Lower lobe of right lung (tissue), 2 donors: ENCODE measurements around the gene PLA2G4A. TPM values are rescaled to one million over a fixed set of nuclear protein-coding genes. Genes with fewer than 3 reads are reported as not detected.

Experiments
- ATAC-seq, 2 donors: fragments of 200-7000 bp; cut with Tn5 transposase; one replicate each; pipeline ENCODE4 v1.9.1; 2020 to 2022; ENCODE audit warnings: mild to moderate bottlenecking in 2 of 2, moderate library complexity in 2 of 2
- DNase-seq: peaks from one replicate; pipeline ENCODE4 v3.0.0-alpha.2; 2020
- H3K27ac ChIP-seq: fragments of 200-600 bp; one replicate; pipeline ENCODE4 v1.8.0; 2022
- H3K27me3 ChIP-seq: fragments of 200-600 bp; one replicate; pipeline ENCODE4 v1.8.0; 2022; ENCODE audit warnings: low read depth
- H3K36me3 ChIP-seq: fragments of 200-600 bp; one replicate; pipeline ENCODE4 v1.8.0; 2022; ENCODE audit warnings: mild to moderate bottlenecking
- H3K4me1 ChIP-seq: fragments of 200-600 bp; one replicate; pipeline ENCODE4 v1.8.0; 2022
- H3K4me3 ChIP-seq: fragments of 200-600 bp; one replicate; pipeline ENCODE4 v1.8.0; 2022; ENCODE audit warnings: mild to moderate bottlenecking
- H3K9me3 ChIP-seq: fragments of 200-600 bp; one replicate; pipeline ENCODE4 v1.8.0; 2022
- CTCF ChIP-seq: fragments of 200-600 bp; IDR thresholded peaks from one replicate; pipeline ENCODE4 v1.8.0; 2022; ENCODE audit warnings: antibody characterized with exemption, mild to moderate bottlenecking
- intact Hi-C: fragments of 100-400 bp; cut with DNase I; formaldehyde crosslinking; loops from one replicate; pipeline ENCODE4 v1.11.0; 2022
- total RNA-seq: library from RNA; stranded (reverse); fragmentation: NEBNext Ultra II Directional; extraction: Animal tissue kit (Norgen Biotek cat#: 25700); gene quantifications from one replicate; pipeline ENCODE4 v1.2.1, GENCODE V29; 2021
- donor health status: DM: no; HTN: yes; CAD: no; lungs with severe emphysema.

Gene PLA2G4A
- total RNA-seq, 1 donor from 2014 or later = 10.1 TPM

- intact Hi-C loops = no loop called here
- no peak for TF ChIP-seq CTCF
- H3K9me3 ChIP-seq = no peaks in the 10 kb centered on the region
- no peaks in the 10 kb centered on the region for H3K4me1 ChIP-seq
- no peaks in the 10 kb centered on the region for H3K36me3 ChIP-seq
- H3K27ac ChIP-seq = no peak overlapping the region
- H3K4me3 ChIP-seq = no peak overlapping the region
- no peak for DNase-seq
- ATAC-seq = no peak
- no peaks in the 10 kb centered on the region for H3K27me3 ChIP-seq
Measured at GRCh38 chr1:187032982-187033692, 204.4 kb downstream of the PLA2G4A start.

- no peak for DNase-seq
Measured at GRCh38 chr1:187033693-187034390, 205.1 kb downstream of the PLA2G4A start.

GRCh38 chr1:187034501-187034900 lies 205.8 kb downstream of the PLA2G4A start:
- H3K36me3 ChIP-seq = no peaks in the 10 kb centered on the region
- no peaks in the 10 kb centered on the region for H3K9me3 ChIP-seq
- H3K4me3 ChIP-seq = no peak overlapping the region
- H3K4me1 ChIP-seq = no peaks in the 10 kb centered on the region
- H3K27me3 ChIP-seq = no peaks in the 10 kb centered on the region
- TF ChIP-seq CTCF = no peak
- intact Hi-C loops = no loop called here
- no peak for DNase-seq
- ATAC-seq = no peak
- no peak overlapping the region for H3K27ac ChIP-seq

More at GRCh38 chr1:187033693-187034390, 205.1 kb downstream of the PLA2G4A start:
- H3K27me3 ChIP-seq = no peaks in the 10 kb centered on the region
- no peaks in the 10 kb centered on the region for H3K4me1 ChIP-seq
- no peak for ATAC-seq
- intact Hi-C loops = no loop called here
- H3K27ac ChIP-seq = no peak overlapping the region
- no peaks in the 10 kb centered on the region for H3K9me3 ChIP-seq
- H3K4me3 ChIP-seq = no peak overlapping the region
- no peak for TF ChIP-seq CTCF
- H3K36me3 ChIP-seq = no peaks in the 10 kb centered on the region

GRCh38 chr1:187037973-187038553 lies 209.3 kb downstream of the PLA2G4A start:
- H3K36me3 ChIP-seq = no peaks in the 10 kb centered on the region
- intact Hi-C loops = no loop called here
- no peak overlapping the region for H3K27ac ChIP-seq
- no peaks in the 10 kb centered on the region for H3K9me3 ChIP-seq
- ATAC-seq = no peak
- no peak for DNase-seq
- no peaks in the 10 kb centered on the region for H3K27me3 ChIP-seq
- no peak for TF ChIP-seq CTCF
- H3K4me1 ChIP-seq = no peaks in the 10 kb centered on the region
- no peak overlapping the region for H3K4me3 ChIP-seq

Other genes starting within 250 kb of the PLA2G4A start
- 15.5 TPM for gene PTGS2, start 148.5 kb upstream of the PLA2G4A start, total RNA-seq